ENCODE measurements around the gene FLNB. TPM values are rescaled to one million over a fixed set of nuclear protein-coding genes. Genes with fewer than 3 reads are reported as not detected.

Gene FLNB
- total RNA-seq, 1 donor from 2014 or later, result 34.8 TPM

GRCh38 chr3:58131101-58131825, 123.0 kb downstream of the FLNB start:
- no peak overlapping the region for H3K27ac ChIP-seq (replicated peaks)
- H3K4me1 ChIP-seq, result peaks cover 13% of the 10 kb centered on the region
- no peaks in the 10 kb centered on the region for H3K9me3 ChIP-seq (replicated peaks)
- no peak for TF ChIP-seq CTCF (IDR thresholded peaks at IDR 0.05; ENCODE audit: borderline replicate concordance)
- H3K4me3 ChIP-seq, result no peak overlapping the region
- peaks cover 77% of the 10 kb centered on the region for H3K36me3 ChIP-seq
- DNase-seq, result no peak
- intact Hi-C loops (cut with micrococcal nuclease), result no loop called here
- no peaks in the 10 kb centered on the region for H3K27me3 ChIP-seq (ENCODE audit: low read depth)

GRCh38 chr3:58132850-58133249, 124.6 kb downstream of the FLNB start:
- no peak for TF ChIP-seq CTCF (IDR thresholded peaks at IDR 0.05; ENCODE audit: borderline replicate concordance)
- intact Hi-C loops (cut with micrococcal nuclease), result no loop called here
- no peak overlapping the region for H3K4me3 ChIP-seq
- no peak for DNase-seq
- H3K36me3 ChIP-seq, result peaks cover 76% of the 10 kb centered on the region
- H3K27ac ChIP-seq (replicated peaks), result no peak overlapping the region
- no peaks in the 10 kb centered on the region for H3K9me3 ChIP-seq (replicated peaks)
- H3K27me3 ChIP-seq (ENCODE audit: low read depth), result no peaks in the 10 kb centered on the region
- H3K4me1 ChIP-seq, result peaks cover 15% of the 10 kb centered on the region

GRCh38 chr3:58134468-58134867, 126.2 kb downstream of the FLNB start:
- no peak for DNase-seq
- intact Hi-C loops (cut with micrococcal nuclease), result no loop called here
- no peaks in the 10 kb centered on the region for H3K9me3 ChIP-seq (replicated peaks)
- H3K27me3 ChIP-seq (ENCODE audit: low read depth), result no peaks in the 10 kb centered on the region
- H3K36me3 ChIP-seq, result peaks cover 82% of the 10 kb centered on the region
- no peak for TF ChIP-seq CTCF (IDR thresholded peaks at IDR 0.05; ENCODE audit: borderline replicate concordance)
- no peak overlapping the region for H3K27ac ChIP-seq (replicated peaks)
- peaks cover 15% of the 10 kb centered on the region for H3K4me1 ChIP-seq
- H3K4me3 ChIP-seq, result no peak overlapping the region

- Histone ChIP-seq H3K4me3 (no peak overlapping the region), H3K27me3 (ENCODE audit: low read depth) (no peaks in the 10 kb centered on the region), H3K36me3 (peaks cover 82% of the 10 kb centered on the region), H3K27ac (replicated peaks) (peak overlapping the region; percentile 75), H3K4me1 (peaks cover 15% of the 10 kb centered on the region), H3K9me3 (replicated peaks) (no peaks in the 10 kb centered on the region)
- TF ChIP-seq CTCF (IDR thresholded peaks at IDR 0.05; ENCODE audit: borderline replicate concordance), result peak; percentile 52
- intact Hi-C loops (cut with micrococcal nuclease), result no loop called here
- DNase-seq, result peak; percentile 42
These were observed 127.7 kb downstream of the FLNB start for GRCh38 chr3:58135712-58136543.

- Histone ChIP-seq H3K27me3 (ENCODE audit: low read depth) (no peaks in the 10 kb centered on the region), H3K36me3 (peaks cover 87% of the 10 kb centered on the region), H3K9me3 (replicated peaks) (no peaks in the 10 kb centered on the region), H3K4me1 (peaks cover 15% of the 10 kb centered on the region), H3K27ac (replicated peaks) (no peak overlapping the region), H3K4me3 (no peak overlapping the region)
- no peak for TF ChIP-seq CTCF (IDR thresholded peaks at IDR 0.05; ENCODE audit: borderline replicate concordance)
- intact Hi-C loops (cut with micrococcal nuclease), result no loop called here
- DNase-seq, result no peak
These were observed 129.1 kb downstream of the FLNB start for GRCh38 chr3:58137306-58137705.

All from left ventricle myocardium inferior (tissue), 1 donor.